Adrenal gland (tissue), 19 donors: ENCODE measurements around the gene PLAC1. TPM values are rescaled to one million over a fixed set of nuclear protein-coding genes. Genes with fewer than 3 reads are reported as not detected.

Experiments
- DNase-seq, 7 donors: peaks; one replicate each; pipeline ENCODE4 v3.0.0-alpha.2; 2019 to 2020
- H3K27ac ChIP-seq, 5 donors: fragments of 200-600 bp; sonication (generic) in 4 of 5; 1 replicate in 3 of 5; 2 replicates in 2 of 5; pipeline versions ENCODE4 v1.5.1 to v1.8.0; 2016 to 2020; ENCODE audit warnings: mild to moderate bottlenecking in 1 of 5
- H3K27me3 ChIP-seq: fragments of 200-600 bp; 2 replicates; pipeline ENCODE4 v1.8.0; 2021
- H3K36me3 ChIP-seq, 2 donors: fragments of 200-600 bp; replicated peaks in 1 of 2; 1 replicate in 1 of 2; 2 replicates in 1 of 2; pipeline versions ENCODE4 v1.5.1 to v1.8.0; 2018 to 2022
- H3K4me1 ChIP-seq, 2 donors: fragments of 200-600 bp; replicated peaks in 1 of 2; 1 replicate in 1 of 2; 2 replicates in 1 of 2; pipeline versions ENCODE4 v1.5.1 to v1.8.0; 2018 to 2021
- H3K4me3 ChIP-seq, 4 donors: fragments of 200-600 bp; sonication (generic) in 3 of 4; one replicate each; pipeline ENCODE4 v1.5.1; 2016 to 2018
- H3K9me3 ChIP-seq, 3 donors: fragments of 200-600 bp; sonication (generic) in 1 of 3; replicated peaks in 1 of 3; 1 replicate in 2 of 3; 2 replicates in 1 of 3; pipeline versions ENCODE4 v1.5.1 to v1.8.0; 2016 to 2021
- CTCF ChIP-seq, 6 experiments: fragments of 450-650 bp in 4 of 6; fragments of 200-600 bp in 2 of 6; sonication (generic) in 1 of 6; IDR thresholded peaks; 1 replicate in 5 of 6; 2 replicates in 1 of 6; pipeline versions ENCODE4 v1.5.1 to v1.8.0; 2016 to 2021; ENCODE audit warnings: antibody characterized with exemption in 6 of 6, mild to moderate bottlenecking in 2 of 6, moderate library complexity in 1 of 6
- POLR2A ChIP-seq, 2 donors: fragments of 450-650 bp; IDR thresholded peaks; one replicate each; pipeline ENCODE4 v1.6.1; 2017; ENCODE audit warnings: antibody characterized with exemption in 2 of 2, mild to moderate bottlenecking in 2 of 2, moderate library complexity in 1 of 2
- WGBS, 4 donors: extraction: QIAGEN DNeasy Blood & Tissue Kit in 2 of 4; methylation state at CpG; one replicate each; pipeline versions ENCODE4 v1.1.5 to v1.1.7; 2013 to 2017; 5-methylcytosine and 5-hydroxymethylcytosine counted together
- intact Hi-C, 2 donors: fragments of 100-400 bp; cut with DNase I; formaldehyde crosslinking; loops; one replicate each; pipeline versions ENCODE4 v1.14.1 to v1.15.0; 2022 to 2023
- long read RNA-seq, 10 donors: library from polyadenylated mRNA in 3 of 10; unstranded in 2 of 10; stranded (forward) in 1 of 10; transcript quantifications; one replicate each; pipeline ENCODE4 v2.0.0 and lab custom pipeline, GENCODE V29; 2021 to 2026
- polyA plus RNA-seq, 3 donors: library from polyadenylated mRNA; stranded (reverse); fragments of 200-250 nt in 2 of 3; fragments of 350-450 nt in 1 of 3; fragmentation: Illumina TruSeq in 1 of 3; extraction: RNeasy Lipid Tissue Mini Kit (QIAGEN cat#74804) in 1 of 3; gene quantifications; one replicate each; pipeline ENCODE4 v1.2.3, GENCODE V29; 2013 to 2014
- total RNA-seq, 9 donors: library from RNA; depleted of rRNA in 4 of 9; stranded (reverse); fragments of >200 nt in 4 of 9; fragments of 120-200 nt in 1 of 9; fragmentation: NEBNext Ultra II Directional in 1 of 9; extraction: Animal tissue kit (Norgen Biotek cat#: 25700) in 1 of 9; gene quantifications; one replicate each; pipeline versions ENCODE4 v1.1.0 to v1.2.4, GENCODE V29; 2013 to 2023
- donor health status: healthy with polysubstance abuse.
- donor health status: Bipolar disorder and iron deficiency.
- donor health status: DM: yes; HTN: yes; CAD: no.
- donor health status: DM: no; HTN: no; CAD: no.
- donor health status: DM: no; HTN: no; CAD: no.
- donor health status: DM: yes; HTN: yes; CAD: no.

PLAC1 gene, protein sequence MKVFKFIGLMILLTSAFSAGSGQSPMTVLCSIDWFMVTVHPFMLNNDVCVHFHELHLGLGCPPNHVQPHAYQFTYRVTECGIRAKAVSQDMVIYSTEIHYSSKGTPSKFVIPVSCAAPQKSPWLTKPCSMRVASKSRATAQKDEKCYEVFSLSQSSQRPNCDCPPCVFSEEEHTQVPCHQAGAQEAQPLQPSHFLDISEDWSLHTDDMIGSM
- total RNA-seq (10 to 100 TPM in 1 of 9 donors, not detected in 8; 58.0 TPM), polyA plus RNA-seq (not detected)
- long read RNA-seq, donor 1, partial matches to known transcripts, result 0 of 12 reads
- long read RNA-seq, donor 1, other reads (novel, unspliced or antisense), result 12 of 12 reads
- long read RNA-seq, donor 2, partial matches to known transcripts, result 0 of 27 reads
- long read RNA-seq, donor 2, other reads (novel, unspliced or antisense), result 27 of 27 reads
- long read RNA-seq, donor 3, partial matches to known transcripts, result 0 of 9 reads
- long read RNA-seq, donor 3, other reads (novel, unspliced or antisense), result 9 of 9 reads
- long read RNA-seq, donor 4, result 0 reads
- long read RNA-seq, donor 5, result 0 reads
- long read RNA-seq, donor 6, result 0 reads
- long read RNA-seq, donor 7, partial matches to known transcripts, result 0 of 8 reads
- long read RNA-seq, donor 7, other reads (novel, unspliced or antisense), result 8 of 8 reads
- long read RNA-seq, donor 8, partial matches to known transcripts, result 0 of 31 reads
- long read RNA-seq, donor 8, other reads (novel, unspliced or antisense), result 31 of 31 reads
- long read RNA-seq, donor 9, partial matches to known transcripts, result 0 of 17 reads
- long read RNA-seq, donor 9, other reads (novel, unspliced or antisense), result 17 of 17 reads
- long read RNA-seq, donor 10, partial matches to known transcripts, result 0 of 6 reads
- long read RNA-seq, donor 10, other reads (novel, unspliced or antisense), result 6 of 6 reads

DNA sequence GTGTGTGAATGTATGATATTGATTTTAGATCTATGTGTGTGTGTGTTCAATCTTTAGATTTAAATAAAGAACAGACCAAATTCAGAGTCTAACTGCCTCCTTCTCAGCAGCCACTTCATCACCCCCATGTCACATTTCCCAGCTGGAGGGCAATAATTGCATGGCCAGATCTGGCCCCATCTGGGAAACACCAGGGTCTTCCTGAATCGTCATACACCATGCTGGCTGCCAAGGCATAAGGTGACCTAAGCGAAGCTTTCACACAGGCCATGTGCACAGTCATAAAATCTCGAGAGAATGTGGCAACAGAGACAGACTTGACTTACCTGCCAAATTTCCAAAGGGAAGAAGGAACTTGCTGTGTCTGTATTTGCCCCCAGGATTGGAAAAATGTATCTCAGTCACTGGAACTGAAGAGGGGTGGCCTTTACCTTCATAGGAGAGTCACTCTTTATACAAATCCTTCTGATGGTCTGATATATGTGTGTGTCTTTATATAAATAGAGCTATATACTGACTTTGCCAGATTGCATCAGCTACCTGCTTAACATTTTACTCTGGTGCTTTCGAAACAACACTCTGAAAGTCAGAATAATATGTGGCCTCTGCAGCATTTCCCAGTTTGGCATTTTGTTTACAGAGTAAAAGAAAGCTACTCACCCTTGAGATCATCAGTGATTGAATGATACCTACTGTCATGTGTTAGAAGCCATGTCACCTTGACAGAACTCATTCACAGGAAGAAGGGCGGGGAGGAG lies at the start of gene PLAC1:
Gene PLAC1 (minus strand): TSS at position 470 of the 758 bp plus-strand sequence. CDS start 91,789 bp downstream, outside the sequence.
- no peaks in the 10 kb centered on the region for H3K36me3 ChIP-seq
- no peak within 1 kb of the TSS for H3K4me3 ChIP-seq
- no peaks in the 10 kb centered on the region for H3K4me1 ChIP-seq
- intact Hi-C loops, result no loop called here
- 66 to 93% (median 84%) methylated on average over 4 to 5 of the region's 5 CpGs for WGBS, 4 donors
- H3K9me3 ChIP-seq, result no peaks in the 10 kb centered on the region
- no peak within 1 kb of the TSS for H3K27ac ChIP-seq
- TF ChIP-seq POLR2A (IDR thresholded peaks at IDR 0.05), result no peak
- TF ChIP-seq CTCF (IDR thresholded peaks at IDR 0.05), result no peak
- peaks cover 12% of the 10 kb centered on the region for H3K27me3 ChIP-seq
- DNase-seq, result no peak

- intact Hi-C loops, result no loop called here
- no peak for TF ChIP-seq CTCF (IDR thresholded peaks at IDR 0.05)
- TF ChIP-seq POLR2A (IDR thresholded peaks at IDR 0.05), result no peak
- WGBS, 4 donors, result 58 to 70% (median 63%) methylated on average over 5 of the region's 5 CpGs
Observed at GRCh38 chrX:134706138-134706537, 47.9 kb upstream of the PLAC1 start.

DNA sequence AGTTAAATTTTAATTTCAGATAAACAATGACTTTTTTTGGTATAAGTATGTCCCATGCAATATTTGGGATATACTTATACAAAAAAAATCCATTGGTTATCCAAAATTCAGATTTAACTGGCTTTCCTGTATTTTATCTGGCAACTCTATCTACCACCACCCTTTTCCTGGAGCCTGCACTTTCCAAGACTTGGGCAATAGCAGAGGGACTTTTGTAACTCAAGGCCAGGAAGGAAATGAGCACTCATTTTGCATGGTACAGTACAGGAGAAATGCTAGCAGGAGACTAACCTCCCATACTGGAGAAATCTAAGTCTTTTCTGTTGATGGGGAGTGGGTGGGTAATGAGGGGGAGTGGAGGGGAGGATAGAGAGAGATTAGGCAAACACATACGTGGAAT lies 37.7 kb upstream of the PLAC1 start:
- H3K36me3 ChIP-seq, result no peaks in the 10 kb centered on the region
- H3K9me3 ChIP-seq, result no peaks in the 10 kb centered on the region
- WGBS, 4 donors, result 67 to 92% (median 84%) methylated on average over 1 of the region's 1 CpG
- no peaks in the 10 kb centered on the region for H3K4me1 ChIP-seq
- no peak overlapping the region for H3K27ac ChIP-seq
- DNase-seq, result no peak
- peaks cover 15% of the 10 kb centered on the region for H3K27me3 ChIP-seq
- H3K4me3 ChIP-seq, result no peak overlapping the region
- TF ChIP-seq CTCF (IDR thresholded peaks at IDR 0.05) (no peak), POLR2A (IDR thresholded peaks at IDR 0.05) (no peak)
- intact Hi-C loops, result no loop called here

More at GRCh38 chrX:134706138-134706537, 47.9 kb upstream of the PLAC1 start:
- DNase-seq, result no peak
- H3K4me1 ChIP-seq, result no peaks in the 10 kb centered on the region
- peaks cover 7% of the 10 kb centered on the region for H3K27me3 ChIP-seq
- H3K27ac ChIP-seq, result no peak overlapping the region
- H3K9me3 ChIP-seq, result no peaks in the 10 kb centered on the region
- H3K36me3 ChIP-seq, result no peaks in the 10 kb centered on the region
- H3K4me3 ChIP-seq, result no peak overlapping the region
